ENCODE measurements around the gene NECTIN4.
"Not testable (repeated sequence)": the region's sequence is repeated elsewhere in the genome, so short reads cannot be mapped to it uniquely, and the experiment has no call there.

The NECTIN4 gene

DNA sequence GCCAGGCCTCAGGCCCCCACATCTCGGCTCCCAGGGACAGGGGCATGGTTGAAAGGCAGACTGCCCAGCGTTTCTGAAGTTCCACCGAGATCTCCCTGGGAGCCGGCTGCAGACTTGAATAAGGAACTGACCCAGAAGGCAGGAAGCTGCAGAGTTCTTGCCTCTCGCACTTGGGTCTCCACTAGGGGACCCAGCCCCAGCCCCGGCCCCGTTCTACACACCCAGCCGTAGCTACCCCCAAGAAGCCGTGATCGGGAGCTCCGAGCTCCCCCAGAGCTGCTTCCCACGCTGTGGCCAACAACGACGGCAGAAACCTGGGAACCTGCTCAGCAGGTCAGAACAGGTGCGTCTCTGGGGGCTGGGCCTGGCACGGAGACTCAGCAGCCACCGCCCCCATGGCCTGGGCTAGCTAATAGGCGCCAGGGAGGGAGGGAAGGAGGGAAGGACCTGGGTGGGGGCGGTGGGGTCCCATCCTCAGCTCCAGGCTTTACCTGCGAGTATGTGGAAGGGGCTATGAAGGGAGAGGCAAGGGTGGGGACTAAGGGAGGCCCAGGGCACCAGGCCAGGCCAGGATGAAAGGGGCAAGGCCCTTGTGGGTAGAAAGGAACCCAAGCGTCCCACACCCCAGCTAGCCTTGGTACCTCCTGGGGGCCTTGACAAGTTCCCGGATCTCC is at the start of gene NECTIN4:
Gene NECTIN4 (minus strand): TSS at position 308 of the 674 bp plus-strand sequence. CDS start 262 bp downstream, at position 46.
- DNase-seq (ENCODE audit: low spot score) = no peak

- DNase-seq (ENCODE audit: low spot score) = no peak
Measured at GRCh38 chr1:161138431-161138830, 49.1 kb upstream of the NECTIN4 start.

DNA sequence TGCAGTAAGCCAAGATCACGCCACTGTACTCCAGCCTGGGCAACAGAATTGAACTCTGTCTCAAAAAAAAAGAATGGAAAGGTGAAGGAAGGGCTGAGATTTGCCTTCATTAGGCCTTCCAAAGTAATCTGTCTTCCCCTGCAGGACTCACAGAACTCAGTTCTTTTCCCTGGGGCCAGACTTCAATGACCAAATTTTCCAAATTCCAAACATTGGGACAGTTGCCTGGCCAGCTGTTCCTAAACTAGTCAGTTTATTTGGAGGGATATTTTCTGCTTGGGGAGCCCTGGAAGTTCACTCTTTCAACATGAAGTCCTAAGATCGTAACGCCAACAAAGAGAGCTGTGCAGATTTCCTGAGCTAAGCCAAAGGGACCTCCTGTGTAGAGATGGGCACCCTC is 48.5 kb upstream of the NECTIN4 start:
- DNase-seq (ENCODE audit: low spot score) = no peak

GRCh38 chr1:161133220-161133740 is 43.9 kb upstream of the NECTIN4 start:
- peak; percentile 13 for DNase-seq (ENCODE audit: low spot score)

- peak; percentile 94 for DNase-seq (ENCODE audit: low spot score)
Measured at GRCh38 chr1:161132410-161133219, 43.3 kb upstream of the NECTIN4 start, which contains the start of gene DEDD. Gene DEDD (minus strand): TSS chr1:161132667. CDS start chr1:161124462, 8,205 bp downstream.

- DNase-seq (ENCODE audit: low spot score) = peak; percentile 32
Measured at GRCh38 chr1:161131523-161132409, 42.4 kb upstream of the NECTIN4 start.

GRCh38 chr1:161130266-161130665 is 40.9 kb upstream of the NECTIN4 start:
- no peak for DNase-seq (ENCODE audit: low spot score)

DNA sequence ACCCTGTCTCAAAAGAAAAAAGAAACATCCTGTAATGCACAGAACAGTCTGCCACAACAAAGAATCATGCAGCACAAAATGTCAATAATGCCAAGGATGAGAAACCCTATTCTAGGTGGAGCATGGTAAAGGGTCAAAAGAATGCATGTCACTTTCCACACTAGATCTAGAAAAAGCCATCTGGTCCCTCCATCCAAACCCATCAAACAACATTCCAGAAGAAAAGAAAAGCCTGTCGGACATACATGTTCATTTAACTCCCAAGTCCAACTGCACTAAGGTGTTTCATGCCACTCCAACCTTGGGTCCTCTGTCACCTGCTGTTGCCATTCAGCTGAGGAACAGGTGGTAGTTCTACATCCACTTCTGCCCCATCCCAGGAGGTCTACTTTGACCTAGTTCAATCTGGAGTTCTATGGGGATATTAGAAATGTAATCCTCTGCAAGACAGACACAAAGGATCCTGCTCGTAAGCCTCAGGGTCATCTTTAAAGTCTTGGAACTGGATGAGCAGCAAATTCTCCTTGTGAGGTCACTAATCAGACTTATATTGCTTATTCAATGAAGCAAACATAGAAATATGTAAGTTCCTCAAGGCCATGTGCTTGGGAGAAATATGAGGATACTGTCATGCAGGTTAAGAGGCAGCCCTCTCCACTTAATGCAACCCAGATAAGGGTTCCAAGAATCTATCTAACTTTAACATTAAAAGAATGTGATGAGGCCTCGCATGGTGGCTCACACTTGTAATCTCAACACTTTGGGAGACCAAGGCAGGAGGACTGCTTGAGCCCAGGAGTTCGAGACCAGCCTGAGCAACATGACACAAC is 39.4 kb upstream of the NECTIN4 start:
- DNase-seq (ENCODE audit: low spot score) = no peak

- no peak for DNase-seq (ENCODE audit: low spot score)
Measured at GRCh38 chr1:161127649-161128048, 38.3 kb upstream of the NECTIN4 start.

- DNase-seq (ENCODE audit: low spot score) = no peak
Measured at GRCh38 chr1:161122967-161123366, 33.6 kb upstream of the NECTIN4 start.

GRCh38 chr1:161121834-161122233 is 32.5 kb upstream of the NECTIN4 start:
- DNase-seq (ENCODE audit: low spot score) = no peak

DNA sequence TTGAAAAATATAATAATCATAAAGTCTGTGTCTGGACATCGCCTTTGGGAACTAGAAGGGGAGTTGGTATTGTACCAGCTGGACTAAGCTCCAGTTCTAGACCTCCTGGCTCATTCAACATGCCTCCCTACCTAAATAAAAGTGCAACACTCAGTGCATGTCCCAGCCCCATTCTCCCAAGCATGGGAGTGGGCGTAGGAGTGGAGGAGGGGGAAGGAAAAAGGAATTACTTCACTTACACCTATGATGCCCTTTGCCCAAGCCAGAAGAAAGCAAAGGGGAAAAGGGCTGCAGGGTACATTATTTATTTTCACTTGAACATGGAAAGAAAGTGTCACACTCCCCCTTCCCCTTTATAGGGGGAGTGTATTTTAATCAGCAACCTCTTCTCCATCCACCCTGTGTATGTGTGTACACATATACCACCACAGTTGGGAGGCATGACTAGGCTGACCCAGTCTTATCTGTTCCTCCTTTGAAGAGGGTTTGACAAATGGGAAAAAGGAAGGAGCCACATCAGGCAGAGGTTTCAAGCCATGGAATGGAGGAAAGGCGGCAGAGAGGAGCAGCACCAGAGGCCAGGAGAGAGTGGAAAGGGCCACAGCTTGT is 31.8 kb upstream of the NECTIN4 start:
- no peak for DNase-seq (ENCODE audit: low spot score)

GRCh38 chr1:161119092-161119903 is 29.9 kb upstream of the NECTIN4 start:
- DNase-seq (ENCODE audit: low spot score) = peak; percentile 77

- DNase-seq (ENCODE audit: low spot score) = peak; percentile 96
Measured at GRCh38 chr1:161117759-161118581, 28.6 kb upstream of the NECTIN4 start, which contains the start of the genes NIT1 and PFDN2. Gene NIT1 (plus strand): TSS chr1:161118105. CDS start chr1:161118177, 72 bp downstream. Gene PFDN2 (minus strand): TSS chr1:161118037. CDS start chr1:161118026, 11 bp downstream.

- not testable (repeated sequence) for DNase-seq (ENCODE audit: low spot score)
Measured at GRCh38 chr1:161115961-161116360, 26.6 kb upstream of the NECTIN4 start.

- DNase-seq (ENCODE audit: low spot score) = no peak
Measured at GRCh38 chr1:161115132-161115711, 25.9 kb upstream of the NECTIN4 start.

GRCh38 chr1:161114556-161114955 is 25.2 kb upstream of the NECTIN4 start:
- DNase-seq (ENCODE audit: low spot score) = no peak

DNA sequence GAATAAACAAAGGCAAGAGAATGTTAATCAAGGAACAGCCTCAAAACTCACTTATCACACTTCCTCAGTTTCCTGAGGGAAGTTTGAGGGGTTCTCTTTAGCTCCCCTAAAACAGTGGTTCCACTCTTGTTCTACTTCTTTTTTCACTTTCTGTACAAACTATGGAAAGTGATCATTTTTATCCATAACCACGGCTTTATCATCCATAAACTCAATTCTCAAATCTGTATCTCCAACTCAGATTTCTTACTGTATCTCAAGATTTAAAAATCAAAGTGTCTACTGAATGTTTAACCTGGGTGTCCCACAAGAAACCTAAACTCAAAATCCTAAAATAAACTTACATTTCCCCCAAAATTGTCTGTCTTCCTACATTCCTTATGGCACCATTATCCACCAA is 24.6 kb upstream of the NECTIN4 start:
- no peak for DNase-seq (ENCODE audit: low spot score)
